A673 (cell line): Measurements from ENCODE around the gene EVI5L. TPM values are rescaled to one million over a fixed set of nuclear protein-coding genes. Genes with fewer than 3 reads are reported as not detected.

Experiments
- BruUV-seq: library from RNA; stranded (reverse); fragments of 400-500 nt; replicated peaks from 2 replicates; lab custom pipeline; 2021; lab: Mats Ljungman, UMichigan
- CTCF ChIA-PET: fragments of 300-600 bp; sonication (Branson Sonifier 250); formaldehyde crosslinking; loops from one replicate; lab custom pipeline; 2022; ENCODE audit warnings: antibody characterized with exemption; lab: Charles Lee
- POLR2A ChIA-PET: fragments of 300-600 bp; sonication (Branson Sonifier 250); formaldehyde crosslinking; loops from one replicate; lab custom pipeline; 2022; ENCODE audit warnings: antibody characterized with exemption; ENCODE audit not compliant: low non-redundant PET; lab: Charles Lee
- DNase-seq: peaks from one replicate; pipeline ENCODE4 v3.0.0-alpha.2; 2015; ENCODE audit warnings: low spot score
- H3K27ac ChIP-seq: fragments of 200-600 bp; sonication (generic); 2 replicates; pipeline ENCODE4 v1.5.1; 2016; ENCODE audit warnings: mixed run types, low read depth, mild to moderate bottlenecking, mixed read lengths, antibody characterized with exemption, low read length; ENCODE audit not compliant: poor library complexity, severe bottlenecking
- H3K27me3 ChIP-seq: fragments of 200-600 bp; sonication (generic); replicated peaks from 2 replicates; pipeline ENCODE4 v1.6.1; 2017; ENCODE audit warnings: mixed run types, low read depth, mild to moderate bottlenecking, mixed read lengths, antibody characterized with exemption, low read length; ENCODE audit not compliant: insufficient read depth, poor library complexity
- H3K36me3 ChIP-seq: fragments of 200-600 bp; sonication (generic); 2 replicates; pipeline ENCODE4 v1.6.1; 2016; ENCODE audit warnings: mixed run types, mild to moderate bottlenecking, mixed read lengths, antibody characterized with exemption, low read length; ENCODE audit not compliant: insufficient read depth, poor library complexity, severe bottlenecking
- H3K4me1 ChIP-seq: fragments of 200-600 bp; sonication (generic); 2 replicates; pipeline ENCODE4 v1.6.1; 2017; ENCODE audit warnings: mixed run types, mild to moderate bottlenecking, mixed read lengths, antibody characterized with exemption, low read length; ENCODE audit not compliant: insufficient read depth, poor library complexity, severe bottlenecking
- H3K4me3 ChIP-seq: fragments of 200-600 bp; sonication (generic); 2 replicates; pipeline ENCODE4 v1.5.1; 2016; ENCODE audit warnings: low read depth, mixed run types, mild to moderate bottlenecking, mixed read lengths, low read length; ENCODE audit not compliant: poor library complexity, severe bottlenecking
- H3K9me3 ChIP-seq: fragments of 200-600 bp; sonication (generic); 2 replicates; pipeline ENCODE4 v1.6.1; 2016; ENCODE audit warnings: mixed run types, low read depth, mild to moderate bottlenecking, mixed read lengths, antibody characterized with exemption, low read length; ENCODE audit not compliant: poor library complexity, severe bottlenecking
- EZH2 ChIP-seq: fragments of 200-600 bp; sonication (generic); IDR thresholded peaks from 2 replicates; pipeline ENCODE4 v1.6.1; 2017; ENCODE audit warnings: borderline replicate concordance, low read depth, mild to moderate bottlenecking, mixed read lengths, antibody characterized with exemption, low read length; ENCODE audit not compliant: poor library complexity, severe bottlenecking
- intact Hi-C: fragments of 100-400 bp; cut with micrococcal nuclease; formaldehyde crosslinking; loops from one replicate; pipeline ENCODE4 v1.10.0; 2022; ENCODE audit not compliant: unreplicated experiment
- total RNA-seq: library from RNA; stranded (reverse); gene quantifications from 2 replicates; pipeline ENCODE4 v1.2.3, GENCODE V29; 2021
- TF ChIP-seq, protein P1 (sequence below): fragments of 300-800, 200-600 bp; sonication (generic); conservative IDR thresholded peaks from 2 replicates; pipeline ENCODE4 v1.5.1; 2017; ENCODE audit warnings: low read depth, mild to moderate bottlenecking, antibody characterized with exemption, low read length, moderate library complexity, mixed read lengths

Gene EVI5L
- total RNA-seq, 1 experiment from 2014 or later = 4.8 TPM

DNA sequence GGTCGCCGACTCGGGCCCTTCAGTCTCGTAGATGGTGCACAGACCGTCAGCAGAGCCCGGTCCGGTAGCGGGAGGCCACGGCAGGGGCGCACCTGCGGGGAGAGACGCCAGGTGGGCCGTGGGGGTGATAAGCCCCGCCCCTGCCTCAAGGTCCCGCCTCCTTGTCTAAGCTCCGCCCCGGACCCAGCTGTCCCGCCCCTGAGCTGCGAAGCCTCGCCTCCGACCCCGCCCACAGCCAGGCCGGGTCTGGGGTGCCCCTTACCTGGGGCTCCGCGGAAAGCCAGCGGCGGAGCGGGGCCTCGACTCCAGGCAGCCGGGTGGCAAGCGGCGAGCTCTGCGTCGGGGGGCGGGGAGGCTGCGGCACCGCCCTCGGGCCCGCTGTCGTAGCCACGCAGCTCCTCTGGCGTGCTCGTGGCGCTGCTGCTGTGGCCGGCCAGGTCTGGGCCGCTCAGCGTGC, 39.5 kb downstream of the EVI5L start:
- peak; percentile 73 for DNase-seq
- H3K9me3 ChIP-seq = no peaks in the 10 kb centered on the region
- H3K36me3 ChIP-seq = no peaks in the 10 kb centered on the region
- POLR2A ChIA-PET = interaction anchor here (0.6 kb wide), 1 partner anchor 521 kb away, joined by 3 read pairs; no protein-coding TSS in a partner anchor
- peaks cover 42% of the 10 kb centered on the region for H3K4me1 ChIP-seq
- peak overlapping the region; percentile 53 for H3K4me3 ChIP-seq
- intact Hi-C loops = no loop called here
- H3K27me3 ChIP-seq = no peaks in the 10 kb centered on the region
- BruUV-seq = no TSS peak
- TF ChIP-seq EZH2 = no peak
- TF ChIP-seq, protein P1, sequence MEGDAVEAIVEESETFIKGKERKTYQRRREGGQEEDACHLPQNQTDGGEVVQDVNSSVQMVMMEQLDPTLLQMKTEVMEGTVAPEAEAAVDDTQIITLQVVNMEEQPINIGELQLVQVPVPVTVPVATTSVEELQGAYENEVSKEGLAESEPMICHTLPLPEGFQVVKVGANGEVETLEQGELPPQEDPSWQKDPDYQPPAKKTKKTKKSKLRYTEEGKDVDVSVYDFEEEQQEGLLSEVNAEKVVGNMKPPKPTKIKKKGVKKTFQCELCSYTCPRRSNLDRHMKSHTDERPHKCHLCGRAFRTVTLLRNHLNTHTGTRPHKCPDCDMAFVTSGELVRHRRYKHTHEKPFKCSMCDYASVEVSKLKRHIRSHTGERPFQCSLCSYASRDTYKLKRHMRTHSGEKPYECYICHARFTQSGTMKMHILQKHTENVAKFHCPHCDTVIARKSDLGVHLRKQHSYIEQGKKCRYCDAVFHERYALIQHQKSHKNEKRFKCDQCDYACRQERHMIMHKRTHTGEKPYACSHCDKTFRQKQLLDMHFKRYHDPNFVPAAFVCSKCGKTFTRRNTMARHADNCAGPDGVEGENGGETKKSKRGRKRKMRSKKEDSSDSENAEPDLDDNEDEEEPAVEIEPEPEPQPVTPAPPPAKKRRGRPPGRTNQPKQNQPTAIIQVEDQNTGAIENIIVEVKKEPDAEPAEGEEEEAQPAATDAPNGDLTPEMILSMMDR = no peak; the same call in 1 of the 2 replicates
- H3K27ac ChIP-seq = peak overlapping the region; percentile 78
- CTCF ChIA-PET = interaction anchor here (0.5 to 1.8 kb wide), 6 partner anchors 14 to 183 kb away, joined by 3 to 11 read pairs (median 7); partner anchors contain the start of genes MAP2K7 and SNAPC2

DNA sequence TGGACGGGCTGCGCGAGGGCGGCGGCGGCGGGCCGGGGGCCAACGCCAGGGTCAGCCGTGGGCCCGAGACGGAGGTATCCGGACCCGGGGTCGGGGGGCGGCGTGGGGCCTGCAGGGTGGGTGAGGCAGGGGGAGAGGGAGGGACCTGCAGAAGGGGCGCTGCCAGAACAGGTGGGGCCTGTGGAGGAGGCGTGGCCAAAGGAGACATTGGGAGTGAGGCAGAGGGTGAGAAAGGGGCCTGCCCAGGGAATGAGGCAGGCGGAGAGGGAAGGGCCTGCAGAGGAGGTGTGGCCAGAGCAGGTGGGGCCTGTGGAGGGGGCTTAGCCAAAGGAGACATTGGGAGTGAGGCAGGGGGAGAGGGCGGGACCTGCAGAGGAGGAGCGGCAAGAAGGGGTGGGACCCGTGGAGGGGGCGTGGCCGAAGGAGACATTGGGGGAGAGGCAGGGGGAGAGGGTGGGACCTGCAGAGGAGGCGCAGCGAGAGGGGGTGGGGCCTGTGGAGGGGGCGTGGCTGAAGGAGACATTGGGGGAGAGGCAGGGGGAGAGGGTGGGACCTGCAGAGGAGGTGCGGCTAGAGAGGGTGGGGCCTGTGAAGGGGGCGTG, 40.0 kb downstream of the EVI5L start:
- peak; percentile 93 for DNase-seq
- ChIA-PET CTCF (interaction anchor here (0.6 to 1.8 kb wide), 5 partner anchors 28 to 184 kb away, joined by 3 to 11 read pairs (median 8); partner anchors contain the start of genes MAP2K7 and SNAPC2), POLR2A (interaction anchor here (0.6 kb wide), 1 partner anchor 521 kb away, joined by 3 read pairs; no protein-coding TSS in a partner anchor)
- Histone ChIP-seq H3K36me3 (no peaks in the 10 kb centered on the region), H3K27me3 (no peaks in the 10 kb centered on the region), H3K9me3 (no peaks in the 10 kb centered on the region), H3K4me3 (peak overlapping the region; percentile 53), H3K4me1 (peaks cover 42% of the 10 kb centered on the region), H3K27ac (peak overlapping the region; percentile 78)
- TF ChIP-seq EZH2 = no peak
- TF ChIP-seq, protein P1 = no peak
- intact Hi-C loops = loop anchor here (2.0 to 5.0 kb wide), 2 partner anchors 33 to 52 kb away; partner anchors contain the start of genes MAP2K7 and SNAPC2
- no TSS peak for BruUV-seq

DNA sequence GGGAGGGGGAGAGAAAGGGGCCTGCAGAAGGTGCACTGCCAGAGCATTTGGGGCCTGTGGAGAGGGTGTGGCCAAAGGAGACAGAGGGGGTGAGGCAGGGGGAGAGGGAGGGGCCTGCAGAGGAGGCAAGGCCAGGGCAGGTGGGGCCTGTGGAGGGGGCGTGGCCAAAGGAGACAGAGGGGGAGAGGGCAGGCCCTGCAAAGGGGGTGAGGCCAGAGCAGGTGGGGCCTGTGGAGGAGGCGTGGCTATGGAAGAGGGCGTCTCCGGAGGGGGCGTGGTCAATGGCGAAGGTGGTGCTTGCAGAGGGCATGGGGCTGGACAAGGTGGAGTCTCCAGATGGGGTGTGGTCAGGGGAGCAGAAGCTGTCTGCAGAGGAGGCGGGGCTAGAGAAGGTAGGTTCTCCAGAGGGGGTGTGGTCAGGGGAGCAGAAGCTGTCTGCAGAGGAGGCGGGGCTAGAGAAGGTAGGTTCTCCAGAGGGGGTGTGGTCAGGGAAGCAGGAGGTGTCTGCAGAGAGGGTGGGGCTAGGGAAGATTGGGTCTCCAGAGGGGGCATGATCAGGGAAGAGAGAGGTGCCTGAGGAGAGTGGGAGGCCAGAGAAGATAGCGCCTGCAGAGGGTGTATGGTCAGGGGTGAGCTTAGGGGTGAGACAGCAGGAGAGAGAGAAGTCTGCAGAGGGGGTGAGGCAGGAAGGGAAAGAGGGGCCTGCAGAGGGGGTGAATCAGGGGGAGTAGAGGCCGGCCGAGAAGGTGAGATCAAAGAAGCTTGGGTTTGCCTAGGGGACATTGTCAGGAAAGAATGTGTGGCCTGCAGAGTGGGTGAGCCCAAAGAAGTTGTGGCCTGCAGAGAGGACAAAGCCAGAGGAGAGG, 40.8 kb downstream of the EVI5L start:
- Histone ChIP-seq H3K27ac (peak overlapping the region; percentile 81), H3K36me3 (no peaks in the 10 kb centered on the region), H3K4me3 (peak overlapping the region; percentile 42), H3K9me3 (no peaks in the 10 kb centered on the region), H3K27me3 (no peaks in the 10 kb centered on the region), H3K4me1 (peaks cover 42% of the 10 kb centered on the region)
- POLR2A ChIA-PET = no interaction called here
- peak; percentile 89 for DNase-seq
- TF ChIP-seq EZH2 = no peak
- TF ChIP-seq, protein P1 = no peak
- BruUV-seq = no TSS peak
- intact Hi-C loops = loop anchor here (2.0 to 5.0 kb wide), 2 partner anchors 32 to 51 kb away; partner anchors contain the start of genes MAP2K7 and SNAPC2
- CTCF ChIA-PET = no interaction called here
